HPDE6-E6E7 (cell line): ENCODE results near the gene LAMA5.

Experiments used
- DNase-seq: peaks from one replicate; pipeline ENCODE4 v3.0.0; 2011; ENCODE audit warnings: missing footprints; ENCODE audit errors: extremely low spot score

LAMA5 gene

GRCh38 chr20:62287759-62288534, 79.2 kb downstream of the LAMA5 start:
- no peak for DNase-seq

GRCh38 chr20:62287129-62287528, 80.0 kb downstream of the LAMA5 start:
- DNase-seq: no peak

- DNase-seq: no peak
Observed at GRCh38 chr20:62286493-62287064, 80.5 kb downstream of the LAMA5 start.

- DNase-seq: no peak
Observed at GRCh38 chr20:62285722-62286121, 81.4 kb downstream of the LAMA5 start.

- no peak for DNase-seq
Observed at GRCh38 chr20:62285151-62285550, 82.0 kb downstream of the LAMA5 start.

- no peak for DNase-seq
Observed at GRCh38 chr20:62284448-62284847, 82.7 kb downstream of the LAMA5 start.

GRCh38 chr20:62282877-62283503, 84.1 kb downstream of the LAMA5 start:
- no peak for DNase-seq

- DNase-seq: no peak
Observed at GRCh38 chr20:62282103-62282502, 85.0 kb downstream of the LAMA5 start.

GRCh38 chr20:62281161-62281933, 85.8 kb downstream of the LAMA5 start:
- no peak for DNase-seq

GRCh38 chr20:62280303-62280702, 86.8 kb downstream of the LAMA5 start:
- DNase-seq: no peak

GRCh38 chr20:62277253-62277652, 89.9 kb downstream of the LAMA5 start:
- no peak for DNase-seq

- no peak for DNase-seq
Observed at GRCh38 chr20:62276439-62276838, 90.7 kb downstream of the LAMA5 start.

- no peak for DNase-seq
Observed at GRCh38 chr20:62275219-62275618, 91.9 kb downstream of the LAMA5 start.

GRCh38 chr20:62274332-62274950, 92.7 kb downstream of the LAMA5 start:
- no peak for DNase-seq

- no peak for DNase-seq
Observed at GRCh38 chr20:62273416-62273815, 93.7 kb downstream of the LAMA5 start.

GRCh38 chr20:62272200-62272599, 94.9 kb downstream of the LAMA5 start:
- no peak for DNase-seq

GRCh38 chr20:62269871-62270270, 97.2 kb downstream of the LAMA5 start:
- no peak for DNase-seq

- DNase-seq: no peak
Observed at GRCh38 chr20:62269378-62269777, 97.7 kb downstream of the LAMA5 start.

GRCh38 chr20:62268228-62268900, 98.7 kb downstream of the LAMA5 start:
- DNase-seq: no peak

- DNase-seq: no peak
Observed at GRCh38 chr20:62267543-62267942, 99.6 kb downstream of the LAMA5 start.

GRCh38 chr20:62266851-62267250, 100.3 kb downstream of the LAMA5 start:
- no peak for DNase-seq
